Measurements from ENCODE around the gene SPECC1. TPM values are rescaled to one million over a fixed set of nuclear protein-coding genes. Genes with fewer than 3 reads are reported as not detected.
A peak's percentile ranks its signal among the peaks of the same experiment; 100 is the strongest.
"Not testable (repeated sequence)": the region's sequence is repeated elsewhere in the genome, so short reads cannot be mapped to it uniquely, and the experiment has no call there.

Gene SPECC1
- total RNA-seq, 1 donor from 2014 or later: 0.51 TPM

DNA sequence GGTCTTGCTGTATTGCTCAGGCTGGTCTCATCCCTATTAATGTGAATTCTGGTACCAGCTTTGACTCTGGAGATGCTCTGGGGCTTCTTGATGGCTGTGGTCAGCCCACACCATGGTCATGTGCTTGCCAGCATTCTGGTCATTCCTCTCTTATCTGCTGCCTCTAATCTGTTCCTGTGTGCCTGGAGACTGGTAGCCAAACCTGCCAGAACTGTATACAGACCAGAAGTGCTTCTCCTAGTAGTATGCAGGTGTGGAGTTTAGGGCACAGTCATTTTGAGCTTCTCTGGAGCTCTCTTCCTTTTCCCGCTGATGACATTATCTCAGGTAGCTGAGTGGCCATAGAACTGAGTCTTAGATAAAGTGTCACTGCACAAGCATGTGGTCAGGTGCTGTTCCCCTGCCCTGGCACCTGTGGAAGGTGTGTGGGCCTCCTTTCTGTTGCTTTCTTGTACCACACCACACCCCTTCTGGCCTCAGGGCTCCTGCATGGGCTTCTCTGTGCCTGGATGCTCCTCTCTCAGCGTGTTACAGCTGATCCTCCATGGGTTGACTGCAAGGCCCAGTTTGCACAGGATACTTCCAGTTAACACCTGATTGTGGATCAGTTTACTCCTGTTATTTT, 162.7 kb downstream of the SPECC1 start:
- DNase-seq (ENCODE audit: low read depth in 2 of 2): no peak

DNA sequence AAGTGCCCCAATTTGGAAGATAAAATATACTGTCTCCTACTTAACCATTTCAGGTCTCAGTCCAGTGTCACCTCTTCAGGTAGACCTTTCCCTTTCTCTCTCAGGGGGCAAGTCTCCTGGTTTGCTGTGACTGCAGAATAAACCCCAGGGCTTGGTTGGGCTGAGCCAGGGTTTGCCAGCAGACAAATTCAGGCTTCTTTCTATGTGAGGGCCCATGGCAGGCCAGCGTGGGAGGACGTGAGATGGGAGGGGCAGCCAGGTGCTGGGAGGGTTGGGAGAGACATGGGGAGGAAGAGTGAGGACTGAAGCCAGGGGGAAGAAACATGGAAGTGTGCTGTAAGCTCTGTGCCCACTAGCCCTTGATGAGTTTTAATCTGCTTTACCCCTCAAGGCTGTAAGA, 163.2 kb downstream of the SPECC1 start:
- no peak for DNase-seq (ENCODE audit: low read depth in 2 of 2)

DNA sequence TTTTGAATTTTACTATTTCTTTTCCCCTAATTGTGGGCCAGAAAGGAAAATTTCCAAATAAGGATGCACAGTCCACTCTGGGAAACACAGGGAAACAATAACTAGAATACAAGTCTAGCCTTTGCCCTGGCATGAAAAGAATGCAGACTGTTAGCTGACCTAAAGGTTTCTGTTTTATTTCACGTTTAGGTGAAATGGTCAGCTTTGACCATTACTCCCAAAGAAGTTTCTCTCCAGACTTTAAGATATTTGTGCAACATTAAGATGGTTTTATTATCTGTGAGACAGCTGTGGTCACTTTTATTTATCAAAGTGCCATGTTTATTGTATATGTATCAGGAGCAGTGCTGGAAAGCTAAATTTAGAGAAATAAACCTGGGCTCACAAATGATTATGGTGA, 163.9 kb downstream of the SPECC1 start:
- peak in 1 of 2 donors; percentile 7 for DNase-seq (ENCODE audit: low read depth in 2 of 2)

DNA sequence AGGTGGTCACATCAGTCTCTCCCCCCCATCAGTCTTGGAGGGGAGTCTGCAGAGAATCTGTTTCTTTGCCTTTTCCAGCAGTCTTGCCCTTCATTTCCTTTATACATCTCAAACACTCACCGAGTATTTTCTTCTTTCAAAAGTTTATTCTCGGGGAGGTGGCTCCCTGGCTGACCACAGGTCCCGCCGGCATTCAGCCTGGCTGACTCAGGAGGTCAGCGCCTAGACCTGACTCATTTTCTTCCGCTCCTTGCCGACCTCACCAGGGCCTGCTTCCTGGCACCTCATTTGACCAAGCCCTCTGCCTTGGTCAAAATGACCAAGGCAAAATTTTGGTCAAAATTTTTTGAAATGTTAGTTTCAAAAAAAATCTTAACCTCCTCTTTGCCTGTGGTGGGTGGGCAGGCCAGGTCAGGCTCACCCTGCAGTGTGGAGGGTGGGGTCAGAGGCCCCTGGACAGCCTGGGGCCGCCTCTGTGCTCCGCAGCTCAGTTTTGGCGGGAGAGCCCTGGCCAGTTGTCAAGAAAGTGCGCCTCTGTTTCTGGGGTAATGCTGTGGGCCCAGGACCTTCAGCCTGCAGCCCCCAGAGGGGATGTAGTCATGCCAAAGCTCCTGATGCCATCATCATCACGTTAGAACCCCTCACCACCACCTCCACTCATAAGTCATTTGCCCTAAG, 165.6 kb downstream of the SPECC1 start:
- peak in 1 of 2 donors; percentile 41 for DNase-seq (ENCODE audit: low read depth in 2 of 2)

DNA sequence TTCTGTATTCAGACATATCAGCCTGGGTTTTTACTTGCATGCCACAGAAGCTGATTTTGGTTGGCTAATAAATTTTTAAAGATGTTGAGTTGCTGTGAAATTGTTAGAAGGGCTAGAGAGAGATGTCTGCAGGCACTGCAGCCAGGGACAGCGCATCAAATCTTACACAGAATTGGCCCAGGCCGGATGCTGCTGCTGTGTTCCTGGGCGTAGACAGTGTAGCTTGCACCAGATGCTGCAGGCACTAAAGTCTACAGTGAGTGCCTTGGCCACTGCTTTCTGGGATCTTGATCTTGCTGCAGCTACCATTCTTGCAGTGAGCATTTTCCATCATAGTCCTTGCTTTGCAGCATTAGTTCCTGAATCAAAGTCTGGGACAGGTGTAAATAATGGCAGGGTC, 169.9 kb downstream of the SPECC1 start:
- DNase-seq (ENCODE audit: low read depth in 2 of 2): no peak

DNA sequence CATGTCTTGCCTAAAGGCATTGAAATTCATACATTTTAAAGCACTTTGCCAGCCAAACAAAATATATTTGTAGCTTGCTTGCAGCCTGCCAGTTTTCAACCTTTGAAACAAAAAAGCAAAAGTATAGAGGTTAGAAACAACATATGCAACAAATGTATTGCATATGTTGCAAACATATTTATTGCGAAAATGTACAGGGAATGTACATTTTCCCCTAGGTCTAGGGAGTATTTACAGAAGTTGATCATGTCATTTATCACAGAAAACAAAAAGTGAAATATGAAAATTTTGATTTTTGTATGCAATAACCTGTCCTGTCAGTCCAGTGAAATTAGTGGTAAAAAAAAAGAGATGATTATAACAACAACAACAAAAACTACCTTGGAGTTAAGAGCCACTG, 171.5 kb downstream of the SPECC1 start:
- DNase-seq (ENCODE audit: low read depth in 2 of 2): no peak

DNA sequence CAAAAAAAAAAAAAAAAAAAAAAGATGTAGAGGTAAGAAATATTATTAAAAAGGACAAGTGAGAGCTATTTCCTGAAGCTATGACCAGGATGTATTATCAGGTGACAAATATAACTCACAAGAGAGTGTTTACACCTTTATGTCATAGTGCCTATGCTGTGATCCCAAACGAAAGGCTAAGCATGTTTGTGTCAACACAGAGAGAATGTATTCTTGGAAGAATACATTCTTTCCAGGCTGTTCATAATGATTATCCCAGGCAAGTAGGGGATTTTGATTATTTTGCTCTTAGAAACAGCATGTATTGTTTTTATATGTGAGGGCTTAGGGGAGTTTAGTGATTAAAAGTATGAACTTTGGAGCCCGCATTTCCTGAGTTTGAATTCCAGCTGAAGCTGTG, 175.0 kb downstream of the SPECC1 start:
- DNase-seq (ENCODE audit: low read depth in 2 of 2): no peak

DNA sequence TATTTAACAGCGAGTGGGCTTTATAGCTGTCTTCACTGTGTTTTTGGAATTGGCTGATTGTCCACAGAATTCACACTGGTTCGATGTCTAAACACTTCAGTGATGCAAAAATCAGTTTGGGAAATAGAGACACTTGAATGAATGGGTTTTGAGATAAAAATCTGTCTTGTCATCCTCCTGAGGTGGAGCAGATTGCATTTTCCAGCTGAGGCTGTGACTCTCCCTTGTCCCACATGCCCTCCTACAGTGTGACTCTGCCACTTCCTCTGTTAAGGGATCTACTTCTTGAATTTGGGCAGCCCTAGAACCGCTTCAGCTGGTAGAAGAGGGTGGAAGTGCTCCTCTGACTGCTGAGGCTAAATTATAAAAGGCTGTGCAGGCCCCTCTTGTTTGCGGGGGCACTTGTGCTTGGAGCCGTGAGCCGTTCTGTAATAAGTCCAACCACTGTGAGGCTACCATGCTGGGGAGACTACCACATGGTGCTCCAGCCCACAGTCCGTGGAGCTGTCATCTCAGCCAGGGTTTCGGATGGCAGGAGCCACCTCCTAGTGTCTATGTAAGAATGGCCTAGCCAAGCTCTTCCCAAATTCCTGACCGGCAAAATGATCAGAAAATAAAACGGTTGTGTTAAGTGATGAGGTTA, 175.9 kb downstream of the SPECC1 start:
- DNase-seq (ENCODE audit: low read depth in 2 of 2): no peak

DNA sequence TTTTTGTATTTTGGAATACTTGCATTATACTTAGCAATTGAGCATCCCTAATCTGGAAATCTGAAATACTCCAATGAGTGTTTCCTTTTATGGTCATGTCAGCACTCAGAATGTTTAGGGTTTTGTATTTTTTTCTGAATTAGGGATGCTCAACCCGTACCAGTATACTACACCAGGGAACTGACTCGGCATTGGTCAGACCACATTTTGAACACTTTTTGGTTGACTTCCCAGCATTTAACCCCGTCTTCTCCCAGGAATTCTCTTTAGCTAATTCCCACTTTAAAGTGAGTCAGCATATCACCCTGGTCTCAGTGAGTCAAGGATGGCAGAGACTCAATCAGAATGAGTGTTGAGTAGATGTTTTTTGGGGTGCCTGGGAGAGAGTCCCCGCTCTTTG, 177.9 kb downstream of the SPECC1 start:
- no peak for DNase-seq (ENCODE audit: low read depth in 2 of 2)

DNA sequence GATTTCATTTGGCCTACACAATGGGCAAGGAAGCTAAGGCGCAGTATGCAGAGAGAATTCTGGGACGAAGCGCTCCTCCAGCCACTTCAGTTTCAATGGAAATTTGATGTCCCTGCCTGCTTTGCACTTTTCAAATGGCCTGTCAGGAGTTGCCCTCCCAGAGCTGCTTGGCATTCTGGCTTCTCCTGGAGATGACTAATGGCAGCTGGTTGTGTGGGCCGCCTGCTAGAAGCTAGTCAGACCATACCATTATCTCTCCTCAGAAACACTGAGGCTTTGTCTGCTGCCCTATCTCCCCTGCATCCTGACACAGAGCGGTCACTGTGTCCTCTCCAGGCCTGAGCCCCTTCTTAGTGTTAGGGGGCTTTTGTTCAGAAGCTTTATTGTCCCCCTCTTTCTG, 180.1 kb downstream of the SPECC1 start:
- no peak for DNase-seq (ENCODE audit: low read depth in 2 of 2)

DNA sequence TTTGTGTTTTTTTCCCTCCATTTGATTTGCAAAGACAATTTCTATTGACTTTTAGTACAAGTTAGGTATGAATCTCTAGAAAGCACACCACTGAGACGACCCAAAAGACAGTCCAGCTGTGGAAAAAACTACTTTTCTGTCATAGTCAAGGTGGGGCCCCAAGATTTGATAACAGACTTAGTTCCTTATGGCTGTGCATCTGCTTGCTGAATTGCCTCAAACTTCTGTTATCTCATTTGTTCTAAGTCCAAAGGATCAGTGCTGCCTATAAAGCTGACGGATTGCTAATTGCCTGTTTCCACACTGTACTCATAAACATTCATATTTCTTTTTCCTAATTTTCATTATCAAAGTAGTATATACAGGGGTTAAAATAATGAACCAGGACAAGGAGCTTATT, 180.8 kb downstream of the SPECC1 start:
- DNase-seq (ENCODE audit: low read depth in 2 of 2): no peak

DNA sequence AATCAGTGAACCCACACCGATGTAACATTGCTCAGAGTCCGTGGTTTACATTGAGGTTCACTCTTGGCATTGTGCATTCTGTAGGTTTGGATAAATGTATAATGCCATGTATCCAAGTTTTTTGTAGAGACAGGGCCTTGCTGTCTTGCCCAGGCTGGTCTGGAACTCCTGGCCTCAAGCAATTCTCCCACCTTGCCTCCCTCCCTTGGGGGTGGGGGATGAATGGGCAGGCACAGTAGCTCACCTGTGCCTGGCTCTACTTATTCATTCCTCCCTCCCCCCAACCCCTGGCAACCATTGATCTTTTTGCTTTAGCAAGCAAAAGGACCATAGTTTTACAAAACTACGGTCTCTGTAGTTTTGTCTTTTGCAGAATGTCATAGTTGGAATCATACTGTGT, 181.4 kb downstream of the SPECC1 start:
- no peak for DNase-seq (ENCODE audit: low read depth in 2 of 2)

DNA sequence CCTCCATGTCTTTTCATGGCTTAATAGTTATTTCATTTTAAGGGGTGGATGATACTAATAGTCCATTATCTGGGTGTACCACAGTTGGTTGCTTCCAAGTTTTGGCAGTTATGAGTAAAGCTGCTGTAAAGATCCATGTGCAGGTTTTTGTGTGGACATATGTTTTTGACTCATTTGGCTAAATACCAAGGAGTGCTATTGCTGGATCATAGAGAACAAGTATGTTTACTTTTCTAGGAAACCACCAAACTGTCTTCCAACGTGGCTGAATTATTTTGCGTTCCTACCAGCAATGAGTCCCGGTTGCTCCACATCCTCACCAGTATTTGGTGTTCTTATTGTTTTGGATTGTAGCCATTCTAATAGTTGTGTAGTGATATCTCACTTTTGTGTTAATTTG, 181.9 kb downstream of the SPECC1 start:
- no peak for DNase-seq (ENCODE audit: low read depth in 2 of 2)

DNA sequence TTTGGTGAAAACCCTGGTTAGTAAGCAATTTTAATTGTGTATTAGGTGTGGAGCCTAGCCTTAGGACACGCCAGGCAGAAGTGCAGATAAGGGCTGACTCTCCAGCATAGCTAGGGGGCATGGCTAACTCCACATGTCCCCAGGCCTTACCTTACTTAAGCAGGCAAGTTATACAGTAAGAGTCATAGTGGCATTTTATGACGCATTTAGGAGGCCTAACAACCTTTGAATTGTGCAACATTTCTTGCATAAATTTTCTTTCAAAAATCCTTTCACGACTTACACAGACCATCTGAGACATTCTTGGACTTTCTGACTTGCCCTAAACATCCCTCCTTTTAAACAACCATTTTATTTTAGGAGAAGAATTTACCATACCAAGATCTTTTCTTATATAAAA, 187.1 kb downstream of the SPECC1 start:
- not testable (repeated sequence) for DNase-seq (ENCODE audit: low read depth in 2 of 2)

DNA sequence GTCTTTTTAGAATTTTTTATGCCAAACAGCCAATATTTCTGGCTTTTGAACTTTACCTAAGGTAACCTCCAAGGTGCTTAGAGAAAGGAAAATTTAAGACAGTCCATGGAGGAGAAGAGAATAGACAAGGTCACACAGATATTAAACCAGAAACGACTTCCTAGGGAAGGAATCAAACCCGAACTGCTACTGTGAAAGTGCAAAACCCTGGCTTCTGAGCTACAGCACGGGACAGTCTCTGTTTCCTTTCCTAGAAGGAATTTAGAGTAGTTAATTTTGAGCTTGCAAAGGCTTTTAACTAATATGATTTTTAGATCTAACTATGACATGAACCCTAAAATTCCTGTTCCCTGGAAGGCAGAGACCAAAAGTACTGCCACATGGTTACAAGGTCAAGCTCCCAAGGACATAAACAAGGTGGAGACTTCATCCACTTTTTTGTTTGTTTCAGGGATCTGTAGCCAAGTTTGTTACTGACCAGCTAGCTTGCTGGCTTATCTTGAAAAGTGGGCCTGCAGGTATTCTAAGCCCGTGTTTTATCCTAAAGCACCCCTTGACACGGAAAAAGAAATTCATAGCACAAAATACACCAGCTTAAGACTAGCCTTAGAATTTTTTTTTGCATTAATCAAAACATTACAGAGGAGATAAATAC, 188.2 kb downstream of the SPECC1 start:
- no peak for DNase-seq (ENCODE audit: low read depth in 2 of 2)

DNA sequence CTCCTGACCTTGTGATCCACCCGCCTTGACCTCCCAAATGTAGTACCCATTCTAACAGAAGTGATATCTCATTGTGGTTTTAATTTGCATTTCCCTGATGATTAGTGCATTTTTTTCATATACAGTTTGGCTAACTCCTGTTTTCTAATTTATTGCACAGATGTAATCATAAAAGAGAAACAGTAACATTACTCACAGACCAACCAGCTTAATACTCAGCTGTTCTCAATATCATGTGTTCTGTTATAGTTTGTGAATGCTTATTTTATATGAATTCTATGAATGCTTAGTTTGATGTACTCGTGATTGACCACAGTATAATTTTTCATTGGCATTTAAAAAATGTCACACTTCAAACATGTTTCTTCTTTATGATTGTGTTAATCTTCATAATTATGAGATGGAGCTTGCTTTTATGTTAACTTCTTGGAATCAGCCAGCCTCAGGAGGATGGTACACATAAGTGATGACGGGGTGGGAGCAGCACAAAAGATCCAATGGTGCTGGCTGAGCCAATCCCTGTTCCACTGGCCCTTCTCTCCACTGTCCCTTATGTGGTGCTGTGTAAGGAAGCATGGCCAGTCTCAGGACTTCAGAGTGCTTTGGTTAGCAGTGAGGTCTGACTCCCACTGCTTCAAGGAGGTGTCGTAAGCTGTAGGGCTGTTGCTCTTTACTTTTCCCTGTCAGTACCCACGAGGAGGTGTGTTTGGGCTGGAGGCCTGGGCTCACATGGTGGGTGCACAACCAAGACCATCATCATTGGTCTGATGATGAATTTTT, 191.0 kb downstream of the SPECC1 start:
- no peak for DNase-seq (ENCODE audit: low read depth in 2 of 2)

DNA sequence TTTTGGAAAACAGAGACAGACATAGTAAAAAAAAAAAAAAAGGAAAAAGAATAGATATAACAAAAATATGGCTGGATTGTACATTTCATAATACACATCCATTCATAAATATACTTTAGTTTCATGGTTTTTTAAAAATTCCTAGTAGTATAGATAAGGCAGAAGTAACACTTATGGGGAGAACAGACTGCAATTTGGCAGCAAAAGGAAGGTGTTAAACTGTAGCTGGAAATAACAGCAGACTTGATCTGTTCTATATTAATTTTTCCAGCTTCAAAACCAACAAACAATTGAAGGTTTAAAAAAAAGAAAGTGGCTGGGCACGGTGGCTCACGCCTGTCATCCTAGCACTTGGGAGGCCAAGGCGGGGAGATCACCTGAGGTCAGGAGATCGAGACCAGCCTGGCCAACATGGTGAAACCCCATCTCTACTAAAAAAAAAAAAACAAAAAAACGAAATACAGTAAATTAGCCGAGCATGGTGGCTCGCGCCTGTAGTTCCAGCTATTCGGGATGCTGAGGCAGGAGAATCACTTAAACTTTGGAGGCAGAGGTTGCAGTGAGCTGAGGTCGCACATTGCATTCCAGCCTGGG, 191.8 kb downstream of the SPECC1 start:
- DNase-seq (ENCODE audit: low read depth in 2 of 2): no peak

DNA sequence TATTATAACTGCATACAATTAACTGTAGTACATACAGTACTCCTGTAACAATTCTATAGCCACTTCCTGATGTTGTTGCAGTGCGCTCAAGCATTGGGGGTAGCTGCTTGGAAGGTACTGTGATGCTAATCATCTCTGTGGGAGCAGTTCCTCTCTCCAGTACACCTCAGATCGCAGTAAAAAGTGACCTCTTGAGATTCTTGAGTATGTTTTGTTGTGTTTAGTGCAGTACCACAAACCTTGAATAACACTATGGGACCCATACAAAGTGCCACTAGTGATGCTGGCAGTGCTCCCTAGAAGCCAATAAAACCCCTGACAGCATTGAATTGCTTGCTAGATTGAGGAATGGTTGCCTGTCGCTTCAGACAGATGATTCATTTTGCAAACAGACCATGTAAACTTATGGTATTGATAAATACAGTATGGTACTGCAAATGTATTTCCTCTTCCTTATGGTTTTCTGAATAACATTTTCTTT, 193.0 kb downstream of the SPECC1 start:
- DNase-seq (ENCODE audit: low read depth in 2 of 2): no peak

DNA sequence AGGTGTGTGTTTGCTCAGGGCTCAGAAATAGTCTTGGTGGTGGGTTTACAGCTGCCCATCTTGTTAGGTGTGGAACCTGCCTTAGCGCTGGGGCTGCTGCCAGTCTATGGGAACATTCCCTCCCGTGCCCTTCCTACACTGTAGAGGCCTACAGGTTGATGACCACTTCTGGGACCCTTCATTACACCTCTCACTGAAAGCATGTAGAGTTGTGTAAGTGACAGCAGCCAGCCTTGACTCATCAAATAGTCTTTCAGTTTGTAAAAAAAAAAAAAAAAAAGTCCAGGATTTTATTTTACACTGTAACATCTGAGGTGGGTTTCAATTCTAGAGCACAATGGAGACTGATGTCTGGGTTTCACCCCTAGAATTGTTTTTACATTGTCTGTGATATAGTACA, 193.9 kb downstream of the SPECC1 start:
- DNase-seq (ENCODE audit: low read depth in 2 of 2): no peak

DNA sequence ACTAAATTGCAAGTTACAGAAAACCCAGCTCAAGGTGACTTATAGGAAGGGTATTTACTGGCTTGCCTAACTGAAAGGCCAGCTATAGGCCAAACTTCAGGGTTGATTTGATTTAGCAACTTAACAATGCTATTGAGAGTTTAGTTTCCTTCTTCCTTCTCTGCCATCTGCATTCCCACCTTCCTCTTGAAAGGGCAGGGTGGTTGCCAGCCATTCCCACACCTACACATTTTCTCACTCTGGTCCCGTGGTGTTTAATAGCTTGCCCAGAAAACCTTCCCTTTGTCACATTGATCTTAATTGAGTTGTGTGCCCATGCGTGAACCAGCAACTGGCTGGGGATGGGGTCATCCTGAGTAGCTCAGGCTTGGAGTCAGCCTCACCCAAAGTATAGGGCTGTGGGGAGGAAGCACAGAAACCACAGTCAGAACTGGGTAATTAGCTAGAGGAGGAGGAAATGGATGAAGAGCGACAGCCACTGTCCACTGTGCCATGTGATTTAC, 194.7 kb downstream of the SPECC1 start:
- DNase-seq (ENCODE audit: low read depth in 2 of 2): no peak

DNA sequence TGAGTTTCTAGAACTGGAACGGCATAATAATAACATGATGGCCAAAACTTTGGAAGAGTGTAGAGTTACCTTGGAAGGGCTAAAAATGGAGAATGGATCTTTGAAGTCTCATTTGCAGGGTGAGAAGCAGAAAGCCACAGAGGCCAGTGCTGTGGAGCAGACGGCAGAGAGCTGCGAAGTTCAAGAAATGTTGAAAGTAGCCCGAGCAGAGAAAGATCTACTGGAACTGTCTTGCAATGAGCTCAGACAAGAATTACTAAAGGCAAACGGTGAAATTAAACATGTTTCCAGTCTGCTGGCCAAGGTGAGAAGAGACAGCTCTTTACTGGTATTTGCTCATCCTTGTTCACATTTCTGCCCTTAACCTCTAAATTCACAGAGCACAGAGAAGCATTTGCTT, 196.4 kb downstream of the SPECC1 start:
- DNase-seq (ENCODE audit: low read depth in 2 of 2): no peak
